SK-N-SH (cell line): ENCODE results near the gene PFAS.

Experiments
- GABPA ChIP-seq: IDR thresholded peaks from 2 replicates; pipeline ENCODE4 v1.4.0; 2012; ENCODE audit warnings: low read depth, mild to moderate bottlenecking
- TF ChIP-seq, protein P1 (sequence below): fragments of 200-600 bp; sonication (generic); IDR thresholded peaks from 2 replicates; pipeline ENCODE4 v1.6.1; 2017; ENCODE audit warnings: antibody characterized with exemption, mild to moderate bottlenecking, moderate library complexity

DNA sequence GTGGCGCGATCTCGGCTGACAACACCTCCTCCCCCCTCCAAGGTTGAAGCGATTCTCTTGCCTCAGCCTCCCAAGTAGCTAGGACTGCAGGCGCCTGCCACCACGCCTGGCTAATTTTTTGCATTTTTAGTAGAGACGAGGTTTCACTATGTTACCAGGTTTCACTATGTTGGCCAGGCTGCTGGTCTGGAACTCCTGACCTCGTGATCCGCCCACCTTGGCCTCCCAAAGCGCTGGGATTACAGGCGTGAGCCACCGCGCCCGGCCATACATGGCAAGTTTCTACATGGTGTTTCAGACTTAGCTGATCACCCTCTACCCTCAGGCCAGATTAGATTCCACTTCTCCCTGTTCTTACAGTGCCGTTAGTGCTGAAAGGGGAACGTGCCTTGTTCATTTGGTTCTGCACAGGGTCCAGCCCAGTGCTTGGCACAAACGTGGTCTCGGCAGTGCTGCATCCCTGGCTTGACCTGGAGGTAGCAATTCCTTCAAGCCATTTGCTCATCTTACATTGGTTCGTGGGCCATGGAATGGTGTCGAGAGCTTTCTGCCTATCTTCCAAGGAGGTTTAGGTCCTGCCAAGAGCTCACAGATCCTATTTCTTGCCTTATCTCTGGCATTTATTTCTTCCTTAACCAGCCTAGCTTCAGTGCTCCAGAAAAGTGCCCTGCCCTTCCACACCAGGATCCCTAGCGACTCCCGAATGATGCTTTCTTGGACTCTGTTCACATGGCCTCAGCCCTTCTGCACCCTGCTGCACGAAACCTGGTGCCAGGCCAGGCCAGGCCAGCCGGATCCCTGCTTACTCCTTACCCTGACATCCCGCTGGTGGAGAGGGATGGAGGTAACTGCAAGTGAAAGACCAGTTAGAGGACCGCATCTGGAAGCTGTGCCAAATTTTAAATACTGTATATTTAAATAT is 23.9 kb upstream of the PFAS start:
- no peak for TF ChIP-seq GABPA
- TF ChIP-seq, protein P1, sequence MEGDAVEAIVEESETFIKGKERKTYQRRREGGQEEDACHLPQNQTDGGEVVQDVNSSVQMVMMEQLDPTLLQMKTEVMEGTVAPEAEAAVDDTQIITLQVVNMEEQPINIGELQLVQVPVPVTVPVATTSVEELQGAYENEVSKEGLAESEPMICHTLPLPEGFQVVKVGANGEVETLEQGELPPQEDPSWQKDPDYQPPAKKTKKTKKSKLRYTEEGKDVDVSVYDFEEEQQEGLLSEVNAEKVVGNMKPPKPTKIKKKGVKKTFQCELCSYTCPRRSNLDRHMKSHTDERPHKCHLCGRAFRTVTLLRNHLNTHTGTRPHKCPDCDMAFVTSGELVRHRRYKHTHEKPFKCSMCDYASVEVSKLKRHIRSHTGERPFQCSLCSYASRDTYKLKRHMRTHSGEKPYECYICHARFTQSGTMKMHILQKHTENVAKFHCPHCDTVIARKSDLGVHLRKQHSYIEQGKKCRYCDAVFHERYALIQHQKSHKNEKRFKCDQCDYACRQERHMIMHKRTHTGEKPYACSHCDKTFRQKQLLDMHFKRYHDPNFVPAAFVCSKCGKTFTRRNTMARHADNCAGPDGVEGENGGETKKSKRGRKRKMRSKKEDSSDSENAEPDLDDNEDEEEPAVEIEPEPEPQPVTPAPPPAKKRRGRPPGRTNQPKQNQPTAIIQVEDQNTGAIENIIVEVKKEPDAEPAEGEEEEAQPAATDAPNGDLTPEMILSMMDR, result no peak
